ENCODE measurements around the gene MOCOS.

The MOCOS gene

DNA sequence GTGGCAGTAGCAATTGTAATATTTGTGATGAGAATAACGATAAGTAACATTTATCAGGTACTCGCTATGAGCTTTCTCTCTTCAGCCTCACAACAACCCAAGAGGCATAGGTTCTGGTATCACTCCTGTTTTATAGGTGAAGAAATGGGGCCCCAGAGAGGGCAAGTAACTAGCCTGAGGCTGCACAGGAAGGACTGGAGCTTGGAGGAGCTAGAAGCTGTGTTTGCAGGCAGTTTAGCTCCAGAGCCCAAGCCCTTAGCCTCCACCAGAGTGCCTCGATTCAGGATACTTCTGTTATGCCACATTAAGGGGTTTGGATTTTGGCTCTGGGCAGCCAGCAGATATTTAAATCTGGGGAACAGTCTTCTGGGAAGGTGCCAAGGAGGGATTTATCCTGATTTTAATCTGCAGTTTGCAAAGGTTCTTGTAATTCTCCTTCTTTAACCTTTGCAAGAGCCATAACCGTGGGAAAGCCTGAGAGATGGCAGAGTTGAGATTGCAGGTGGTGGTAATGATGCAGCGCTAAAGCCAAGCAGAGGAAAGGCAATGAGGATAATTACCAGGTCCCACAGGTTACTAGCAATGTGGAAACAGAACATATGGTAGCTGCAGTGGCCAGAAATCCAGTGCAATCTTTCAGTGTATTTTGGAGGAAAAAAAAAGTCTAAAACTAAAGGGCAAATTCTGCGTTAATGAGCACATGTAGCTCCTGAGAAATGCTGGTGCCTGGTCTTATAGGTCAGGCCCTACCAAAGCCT is 9.1 kb downstream of the MOCOS start:
- no peaks in the 10 kb centered on the region for H3K4me1 ChIP-seq
- DNase-seq: no peak
- no peaks in the 10 kb centered on the region for H3K9me3 ChIP-seq
- TF ChIP-seq, protein P1, sequence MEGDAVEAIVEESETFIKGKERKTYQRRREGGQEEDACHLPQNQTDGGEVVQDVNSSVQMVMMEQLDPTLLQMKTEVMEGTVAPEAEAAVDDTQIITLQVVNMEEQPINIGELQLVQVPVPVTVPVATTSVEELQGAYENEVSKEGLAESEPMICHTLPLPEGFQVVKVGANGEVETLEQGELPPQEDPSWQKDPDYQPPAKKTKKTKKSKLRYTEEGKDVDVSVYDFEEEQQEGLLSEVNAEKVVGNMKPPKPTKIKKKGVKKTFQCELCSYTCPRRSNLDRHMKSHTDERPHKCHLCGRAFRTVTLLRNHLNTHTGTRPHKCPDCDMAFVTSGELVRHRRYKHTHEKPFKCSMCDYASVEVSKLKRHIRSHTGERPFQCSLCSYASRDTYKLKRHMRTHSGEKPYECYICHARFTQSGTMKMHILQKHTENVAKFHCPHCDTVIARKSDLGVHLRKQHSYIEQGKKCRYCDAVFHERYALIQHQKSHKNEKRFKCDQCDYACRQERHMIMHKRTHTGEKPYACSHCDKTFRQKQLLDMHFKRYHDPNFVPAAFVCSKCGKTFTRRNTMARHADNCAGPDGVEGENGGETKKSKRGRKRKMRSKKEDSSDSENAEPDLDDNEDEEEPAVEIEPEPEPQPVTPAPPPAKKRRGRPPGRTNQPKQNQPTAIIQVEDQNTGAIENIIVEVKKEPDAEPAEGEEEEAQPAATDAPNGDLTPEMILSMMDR (IDR thresholded peaks at IDR 0.05; ENCODE audit: low read depth, low read length): no peak
- H3K36me3 ChIP-seq: no peaks in the 10 kb centered on the region
- no peak overlapping the region for H3K4me3 ChIP-seq (ENCODE audit: low read depth, low read length)
- H3K27me3 ChIP-seq: no peaks in the 10 kb centered on the region

DNA sequence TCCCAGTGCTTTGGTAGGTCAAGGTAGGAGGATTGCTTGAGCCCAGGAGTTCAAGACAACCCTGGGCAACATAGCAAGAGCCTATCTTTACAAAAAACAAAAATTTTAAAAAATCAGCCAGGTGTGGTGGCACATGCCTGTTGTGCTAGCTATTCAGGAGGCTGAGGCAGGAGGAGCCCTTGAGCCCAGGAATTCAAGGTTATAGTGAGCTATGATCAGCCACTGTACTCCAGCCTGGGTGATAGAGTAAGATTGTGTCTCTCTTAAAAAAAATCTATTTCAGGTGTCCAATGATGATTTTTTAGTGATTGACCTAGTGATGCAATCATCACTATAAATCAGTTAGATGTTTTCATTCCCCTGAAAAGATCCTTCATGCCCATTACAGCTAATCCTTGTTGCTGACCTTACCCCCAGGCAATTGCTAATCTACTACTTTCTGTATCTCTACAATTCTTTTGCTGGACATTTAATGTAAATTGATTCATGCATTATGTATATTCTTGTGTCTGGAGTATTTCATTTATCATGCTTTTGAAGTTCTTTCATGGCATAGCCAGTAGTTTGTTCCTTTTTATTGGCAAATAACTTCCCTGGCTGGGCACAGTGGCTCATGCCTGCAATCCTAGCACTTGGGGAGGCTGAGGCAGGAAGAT is 10.3 kb downstream of the MOCOS start:
- no peaks in the 10 kb centered on the region for H3K36me3 ChIP-seq

DNA sequence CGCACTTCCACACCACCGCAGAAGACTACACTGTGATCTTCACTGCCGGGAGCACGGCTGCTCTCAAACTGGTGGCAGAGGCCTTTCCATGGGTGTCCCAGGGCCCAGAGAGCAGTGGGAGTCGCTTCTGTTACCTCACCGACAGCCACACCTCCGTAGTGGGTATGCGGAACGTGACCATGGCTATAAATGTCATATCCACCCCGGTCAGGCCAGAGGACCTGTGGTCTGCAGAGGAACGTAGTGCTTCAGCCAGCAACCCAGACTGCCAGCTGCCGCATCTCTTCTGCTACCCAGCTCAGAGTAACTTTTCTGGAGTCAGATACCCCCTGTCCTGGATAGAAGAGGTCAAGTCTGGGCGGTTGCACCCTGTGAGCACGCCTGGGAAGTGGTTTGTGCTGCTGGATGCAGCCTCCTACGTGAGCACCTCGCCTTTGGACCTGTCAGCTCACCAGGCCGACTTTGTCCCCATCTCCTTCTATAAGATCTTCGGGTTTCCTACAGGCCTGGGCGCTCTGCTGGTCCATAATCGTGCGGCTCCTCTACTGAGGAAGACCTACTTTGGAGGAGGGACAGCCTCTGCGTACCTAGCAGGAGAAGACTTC is 12.5 kb downstream of the MOCOS start:
- TF ChIP-seq, protein P1 (IDR thresholded peaks at IDR 0.05; ENCODE audit: low read depth, low read length): no peak
- no peak for DNase-seq
- Histone ChIP-seq H3K4me1 (no peaks in the 10 kb centered on the region), H3K27me3 (no peaks in the 10 kb centered on the region), H3K36me3 (no peaks in the 10 kb centered on the region), H3K4me3 (ENCODE audit: low read depth, low read length) (no peak overlapping the region), H3K9me3 (no peaks in the 10 kb centered on the region)

More for the DNA sequence above, 10.3 kb downstream of the MOCOS start:
- no peak overlapping the region for H3K4me3 ChIP-seq (ENCODE audit: low read depth, low read length)
- no peaks in the 10 kb centered on the region for H3K4me1 ChIP-seq
- TF ChIP-seq, protein P1 (IDR thresholded peaks at IDR 0.05; ENCODE audit: low read depth, low read length): no peak
- H3K27me3 ChIP-seq: no peaks in the 10 kb centered on the region
- no peak for DNase-seq
- H3K9me3 ChIP-seq: no peaks in the 10 kb centered on the region

DNA sequence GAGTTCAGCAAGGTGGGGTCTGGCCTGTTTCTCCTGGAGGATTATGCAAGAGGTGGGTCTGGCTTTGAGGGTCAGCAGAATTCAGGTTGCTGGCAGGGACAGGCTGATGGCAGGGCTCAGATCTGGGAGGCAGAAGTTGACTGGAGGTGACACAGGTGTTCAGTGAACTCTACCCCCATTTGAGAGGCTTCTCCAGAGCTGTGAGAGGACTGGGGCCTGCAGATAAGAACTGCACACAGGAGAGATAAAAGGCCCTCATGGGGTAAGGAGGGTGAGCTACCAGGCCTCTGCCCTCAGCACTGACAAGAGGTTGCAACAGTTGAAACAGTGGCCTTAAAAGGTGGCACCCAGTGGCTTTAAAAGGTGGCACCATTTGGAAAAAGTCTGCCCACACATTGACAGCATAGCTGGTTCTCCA is 13.1 kb downstream of the MOCOS start:
- TF ChIP-seq, protein P1 (IDR thresholded peaks at IDR 0.05; ENCODE audit: low read depth, low read length): no peak
- H3K4me1 ChIP-seq: no peaks in the 10 kb centered on the region
- no peaks in the 10 kb centered on the region for H3K9me3 ChIP-seq
- no peaks in the 10 kb centered on the region for H3K36me3 ChIP-seq
- H3K27me3 ChIP-seq: no peaks in the 10 kb centered on the region
- no peak overlapping the region for H3K4me3 ChIP-seq (ENCODE audit: low read depth, low read length)
- no peak for DNase-seq

DNA sequence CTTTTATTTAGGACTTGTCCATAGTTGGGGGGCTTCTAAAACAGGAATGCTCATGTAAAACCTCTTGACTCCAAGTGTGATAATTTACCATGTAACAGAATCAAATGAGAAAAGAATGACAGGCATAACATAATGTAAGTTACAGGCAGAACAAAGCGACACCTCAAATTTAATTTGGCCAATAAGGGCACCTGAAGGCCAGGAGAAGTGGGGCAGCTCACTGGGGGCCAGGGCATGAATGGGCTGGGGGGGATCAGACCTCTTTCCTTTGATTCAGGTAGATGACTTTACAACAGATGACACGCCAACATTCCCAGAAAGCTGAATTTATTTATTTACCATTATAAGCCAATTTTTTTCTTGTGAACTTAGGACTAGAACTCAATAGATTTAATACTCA is 14.5 kb downstream of the MOCOS start:
- TF ChIP-seq, protein P1 (IDR thresholded peaks at IDR 0.05; ENCODE audit: low read depth, low read length): no peak
- H3K9me3 ChIP-seq: no peaks in the 10 kb centered on the region
- H3K4me1 ChIP-seq: no peaks in the 10 kb centered on the region
- no peaks in the 10 kb centered on the region for H3K27me3 ChIP-seq
- H3K36me3 ChIP-seq: no peaks in the 10 kb centered on the region
- no peak for DNase-seq
- no peak overlapping the region for H3K4me3 ChIP-seq (ENCODE audit: low read depth, low read length)
